H1 (cell line): ENCODE measurements around the gene CPSF2. TPM values are rescaled to one million over a fixed set of nuclear protein-coding genes. Genes with fewer than 3 reads are reported as not detected.

Source experiments
- ASH2L ChIP-seq: fragments of 200-600, 300-600 bp; sonication (generic); IDR thresholded peaks from one replicate; pipeline ENCODE4 v1.7.1; 2017; ENCODE audit warnings: low read length
- BACH1 ChIP-seq: IDR thresholded peaks from 2 replicates; pipeline ENCODE4 v1.6.1; 2012; ENCODE audit warnings: low read length, improper control_type of control experiment
- BCL11A ChIP-seq, 2 experiments: IDR thresholded peaks; one replicate each; pipeline ENCODE4 v1.6.1; 2011; ENCODE audit warnings: low read depth in 2 of 2, low read length in 2 of 2, mild to moderate bottlenecking in 2 of 2
- BRCA1 ChIP-seq: IDR thresholded peaks from 2 replicates; pipeline ENCODE4 v1.6.1; 2012; ENCODE audit warnings: low read depth, low read length, improper control_type of control experiment
- CHD1 ChIP-seq: IDR thresholded peaks from 2 replicates; pipeline ENCODE4 v1.6.1; 2012; ENCODE audit warnings: low read depth, low read length, improper control_type of control experiment
- CHD2 ChIP-seq: IDR thresholded peaks from 2 replicates; pipeline ENCODE4 v1.6.1; 2012; ENCODE audit warnings: low read length, improper control_type of control experiment
- CREB1 ChIP-seq: IDR thresholded peaks from 2 replicates; pipeline ENCODE4 v1.6.1; 2012; ENCODE audit warnings: inconsistent platforms
- CTBP2 ChIP-seq: IDR thresholded peaks from 2 replicates; pipeline ENCODE4 v1.7.0; 2011; ENCODE audit warnings: borderline replicate concordance, mild to moderate bottlenecking, moderate library complexity, mixed read lengths, low read length; ENCODE audit not compliant: insufficient read depth, insufficient read length
- GTF2F1 ChIP-seq: IDR thresholded peaks from 2 replicates; pipeline ENCODE4 v1.6.1; 2012; ENCODE audit warnings: low read depth, low read length, improper control_type of control experiment, borderline replicate concordance
- JUN ChIP-seq: IDR thresholded peaks from 2 replicates; pipeline ENCODE4 v1.6.1; 2011; ENCODE audit warnings: low read depth, mild to moderate bottlenecking, improper control_type of control experiment, low read length
- KDM4A ChIP-seq: IDR thresholded peaks from one replicate; pipeline ENCODE4 v1.7.1; 2012; ENCODE audit warnings: low read depth, mild to moderate bottlenecking, moderate library complexity, low read length, inconsistent platforms; ENCODE audit not compliant: severe bottlenecking
- KDM5A ChIP-seq: fragments of 200-600 bp; IDR thresholded peaks from 2 replicates; pipeline ENCODE4 v1.7.1; 2012; ENCODE audit warnings: mild to moderate bottlenecking, low read length, inconsistent platforms, mixed read lengths
- NANOG ChIP-seq: IDR thresholded peaks from 2 replicates; pipeline ENCODE4 v1.6.1; 2011; ENCODE audit warnings: low read length, low read depth, mild to moderate bottlenecking, inconsistent platforms; ENCODE audit not compliant: insufficient read depth, poor library complexity, severe bottlenecking
- POLR2A ChIP-seq, 2 experiments: IDR thresholded peaks; 1 replicate in 1 of 2; 2 replicates in 1 of 2; pipeline ENCODE4 v1.6.1; 2011; ENCODE audit warnings: low read depth in 2 of 2, low read length in 2 of 2, mild to moderate bottlenecking in 2 of 2; ENCODE audit errors: control extremely low read depth in 1 of 2
- POU5F1 ChIP-seq: IDR thresholded peaks from 2 replicates; pipeline ENCODE4 v1.6.1; 2011; ENCODE audit warnings: low read depth, mild to moderate bottlenecking, low read length, moderate library complexity
- SIN3A ChIP-seq, 2 experiments: IDR thresholded peaks in 1 of 2; conservative IDR thresholded peaks in 1 of 2; 2 replicates each; pipeline ENCODE4 v1.6.1; 2011 to 2012; ENCODE audit warnings: low read length in 2 of 2, improper control_type of control experiment in 1 of 2, low read depth in 1 of 2, mild to moderate bottlenecking in 1 of 2
- SIRT6 ChIP-seq: IDR thresholded peaks from one replicate; pipeline ENCODE4 v1.7.1; 2012; ENCODE audit warnings: low read length, inconsistent platforms
- SUZ12 ChIP-seq: fragments of 200-600 bp; sonication (generic); IDR thresholded peaks from 2 replicates; pipeline ENCODE4 v1.6.1; 2012; ENCODE audit warnings: mild to moderate bottlenecking, inconsistent platforms, low read length, moderate library complexity, mixed read lengths
- TAF1 ChIP-seq: IDR thresholded peaks from 2 replicates; pipeline ENCODE4 v1.6.1; 2011; ENCODE audit warnings: mild to moderate bottlenecking, low read depth, low read length
- TCF12 ChIP-seq: IDR thresholded peaks from 2 replicates; pipeline ENCODE4 v1.6.1; 2011; ENCODE audit warnings: low read depth, mild to moderate bottlenecking, low read length
- ZNF274 ChIP-seq: IDR thresholded peaks from 2 replicates; pipeline ENCODE4 v1.7.0; 2012; ENCODE audit warnings: low read length, borderline replicate concordance; ENCODE audit errors: extremely low read depth
- polyA plus RNA-seq, 7 experiments: library from polyadenylated mRNA; depleted of rRNA in 3 of 7; stranded (reverse) in 5 of 7; unstranded in 2 of 7; fragments of >200 nt in 5 of 7; fragments of 200-250 nt in 2 of 7; gene quantifications; 1 replicate in 5 of 7; 2 replicates in 1 of 7; 4 replicates in 1 of 7; pipeline versions ENCODE4 v1.2.1 to v1.2.3, GENCODE V29; 2011 to 2013; ENCODE audit warnings: missing spikeins in 2 of 7, mixed read lengths in 2 of 7
- total RNA-seq: library from RNA; stranded (reverse); fragmentation: NEBNext Ultra II Directional; extraction: Animal tissue kit (Norgen Biotek cat#: 25700); gene quantifications from 2 replicates; pipeline ENCODE4 v1.2.1, GENCODE V29; 2021
- TF ChIP-seq, protein P1 (sequence below): IDR thresholded peaks from 2 replicates; pipeline ENCODE4 v1.6.1; 2012; ENCODE audit warnings: inconsistent platforms
- TF ChIP-seq, protein P2 (sequence below): IDR thresholded peaks from 2 replicates; pipeline ENCODE4 v1.6.1; 2011; ENCODE audit warnings: low read length, improper control_type of control experiment

The CPSF2 gene
- total and polyA plus RNA-seq, 2 of the 8 experiments (the other 6 are each of a cell fraction or from before 2014, with no cell fraction given), result 11.3 to 130 TPM

DNA sequence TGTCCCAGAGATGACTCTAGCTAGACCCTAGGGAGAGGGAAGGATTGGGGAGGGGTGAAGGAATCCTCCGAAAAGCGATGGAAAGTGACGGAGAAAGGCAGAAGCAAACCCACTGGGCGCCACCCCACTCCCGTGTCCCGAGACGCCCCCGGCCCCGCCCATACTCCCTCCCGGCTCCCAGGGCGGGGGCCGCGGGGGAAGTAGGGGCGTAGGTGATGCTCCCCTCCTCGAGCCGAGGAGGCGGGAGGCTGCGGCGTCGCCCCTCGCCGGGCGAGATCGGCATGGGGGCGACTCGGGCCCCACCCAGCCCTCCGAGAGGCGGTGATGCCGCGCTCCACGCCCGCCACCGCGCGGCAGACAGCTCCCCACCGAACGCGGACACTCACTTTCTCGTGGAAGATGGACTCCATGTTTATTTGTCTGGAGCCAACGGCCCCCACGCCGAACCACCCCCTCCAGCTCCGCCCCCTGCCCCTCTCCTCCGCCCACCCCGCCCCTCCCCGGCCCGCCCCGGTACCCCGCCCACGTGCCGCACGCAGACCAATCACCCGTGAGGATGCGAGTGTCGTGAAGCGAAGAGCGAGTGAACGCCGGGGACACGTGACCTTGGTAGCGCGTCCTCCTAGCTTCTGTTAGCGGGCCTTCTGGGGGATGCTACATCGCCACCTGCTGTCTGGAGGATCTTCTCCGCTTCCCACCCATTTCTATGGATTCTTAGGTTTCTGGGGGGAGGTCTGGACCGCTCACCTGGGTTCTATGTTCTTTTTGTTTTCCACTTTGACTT lies 15.4 kb upstream of the CPSF2 start, which contains the start of gene ATXN3 (continued):
- TF ChIP-seq KDM5A, result no peak
- TF ChIP-seq TCF12, result no peak
- TF ChIP-seq BCL11A (IDR thresholded peaks at IDR 0.05; ENCODE audit: low read depth in 2 of 2, low read length in 2 of 2), result no peak
- no peak for TF ChIP-seq POU5F1
- TF ChIP-seq JUN, result no peak
- TF ChIP-seq, protein P1, sequence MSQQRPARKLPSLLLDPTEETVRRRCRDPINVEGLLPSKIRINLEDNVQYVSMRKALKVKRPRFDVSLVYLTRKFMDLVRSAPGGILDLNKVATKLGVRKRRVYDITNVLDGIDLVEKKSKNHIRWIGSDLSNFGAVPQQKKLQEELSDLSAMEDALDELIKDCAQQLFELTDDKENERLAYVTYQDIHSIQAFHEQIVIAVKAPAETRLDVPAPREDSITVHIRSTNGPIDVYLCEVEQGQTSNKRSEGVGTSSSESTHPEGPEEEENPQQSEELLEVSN, result peak; percentile 60
- TF ChIP-seq CTBP2, result no peak
- peak; percentile 47 for TF ChIP-seq TAF1
- TF ChIP-seq KDM4A, result peak; percentile 90
- no peak for TF ChIP-seq GTF2F1
- TF ChIP-seq, protein P2, sequence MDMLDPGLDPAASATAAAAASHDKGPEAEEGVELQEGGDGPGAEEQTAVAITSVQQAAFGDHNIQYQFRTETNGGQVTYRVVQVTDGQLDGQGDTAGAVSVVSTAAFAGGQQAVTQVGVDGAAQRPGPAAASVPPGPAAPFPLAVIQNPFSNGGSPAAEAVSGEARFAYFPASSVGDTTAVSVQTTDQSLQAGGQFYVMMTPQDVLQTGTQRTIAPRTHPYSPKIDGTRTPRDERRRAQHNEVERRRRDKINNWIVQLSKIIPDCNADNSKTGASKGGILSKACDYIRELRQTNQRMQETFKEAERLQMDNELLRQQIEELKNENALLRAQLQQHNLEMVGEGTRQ, result peak; percentile 98
- peak in 1 of 2 experiments; percentile 89; a peak in 2 of 3 replicates for TF ChIP-seq POLR2A (IDR thresholded peaks at IDR 0.05; ENCODE audit: control extremely low read depth in 1 of 2, low read depth in 2 of 2, low read length in 2 of 2)
- TF ChIP-seq NANOG, result no peak
- no peak for TF ChIP-seq SIRT6
- no peak; a peak in 1 of 4 replicates for TF ChIP-seq SIN3A (conservative IDR thresholded peaks at IDR 0.05 in 1 of 2, IDR thresholded peaks at IDR 0.05 in 1 of 2; ENCODE audit: low read depth in 1 of 2, low read length in 2 of 2)
- no peak for TF ChIP-seq SUZ12
- no peak for TF ChIP-seq CHD1
- 0 out of 2 replicates have a peak, but pooled peaks have one; percentile 29 for TF ChIP-seq BACH1
- TF ChIP-seq ZNF274, result no peak
- no peak for TF ChIP-seq BRCA1
- no peak; the same call in 1 of the 2 replicates for TF ChIP-seq CREB1
- peak; percentile 95 for TF ChIP-seq ASH2L
- TF ChIP-seq CHD2, result no peak
